Mucosa of descending colon (tissue), 3 donors: ENCODE results near the gene ZNF711. TPM values are rescaled to one million over a fixed set of nuclear protein-coding genes. Genes with fewer than 3 reads are reported as not detected.

ENCODE experiments used
- ATAC-seq: fragments of 200-7000 bp; cut with Tn5 transposase; one replicate; pipeline ENCODE4 v1.9.1; 2020; ENCODE audit warnings: mild to moderate bottlenecking, moderate library complexity
- DNase-seq, 3 donors: peaks; one replicate each; pipeline ENCODE4 v3.0.0-alpha.2; 2020
- H3K36me3 ChIP-seq: fragments of 200-600 bp; one replicate; pipeline ENCODE4 v1.8.0; 2021; ENCODE audit warnings: low read depth, mild to moderate bottlenecking
- H3K4me1 ChIP-seq: fragments of 200-600 bp; one replicate; pipeline ENCODE4 v1.8.0; 2021; ENCODE audit warnings: low read depth, mild to moderate bottlenecking
- H3K4me3 ChIP-seq: fragments of 200-600 bp; one replicate; pipeline ENCODE4 v1.8.0; 2021; ENCODE audit warnings: mild to moderate bottlenecking
- H3K9me3 ChIP-seq: fragments of 200-600 bp; one replicate; pipeline ENCODE4 v1.8.0; 2021; ENCODE audit warnings: mild to moderate bottlenecking
- CTCF ChIP-seq: fragments of 200-600 bp; IDR thresholded peaks from one replicate; pipeline ENCODE4 v1.8.0; 2022; ENCODE audit warnings: antibody characterized with exemption, mild to moderate bottlenecking
- intact Hi-C, 2 donors: fragments of 100-400 bp; cut with DNase I in 1 of 2; cut with micrococcal nuclease in 1 of 2; formaldehyde crosslinking; loops; one replicate each; pipeline versions ENCODE4 v1.11.0 to v1.11.1; 2022; cut with DNase I, micrococcal nuclease
- long read RNA-seq, 2 donors: library from polyadenylated mRNA; unstranded; transcript quantifications; one replicate each; pipeline ENCODE4 v2.0.0, GENCODE V29; 2019 to 2021
- total RNA-seq, 3 donors: library from RNA; stranded (reverse); fragmentation: NEBNext Ultra II Directional in 2 of 3; extraction: Animal tissue kit (Norgen Biotek cat#: 25700) in 2 of 3; gene quantifications; one replicate each; pipeline versions ENCODE4 v1.2.1 to v1.2.4, GENCODE V29; 2021 to 2023
- donor health status: DM: no; HTN: no; CAD: no; lungs with moderate emphysema.
- donor health status: DM: no; HTN: no; CAD: no.
- donor health status: DM: no; HTN: yes; CAD: no.

The ZNF711 gene
- 1 to 10 TPM; 1.2 to 2.1 (median 1.3) TPM for total RNA-seq
- long read RNA-seq, donor 1, partial matches to known transcripts, result 2 of 4 reads
- long read RNA-seq, donor 1, other reads (novel, unspliced or antisense), result 2 of 4 reads
- long read RNA-seq, donor 2, result 0 reads

- peak within 1 kb of the TSS; percentile 14 for H3K4me3 ChIP-seq
- H3K9me3 ChIP-seq, result no peaks in the 10 kb centered on the region
- H3K36me3 ChIP-seq, result no peaks in the 10 kb centered on the region
- no peaks in the 10 kb centered on the region for H3K4me1 ChIP-seq
- ATAC-seq (peak; percentile 85), DNase-seq (peak; percentile 47 to 53 (median 52))
- intact Hi-C loops, result no loop called here
- TF ChIP-seq CTCF, result no peak
Measured at GRCh38 chrX:85243761-85244449, at the start of gene ZNF711, which contains the start of gene SATL1. TSS of gene ZNF711 (plus strand) at chrX:85243991. CDS start at chrX:85247573, 3,582 bp downstream. TSS of gene SATL1 (minus strand) at chrX:85243779. CDS start at chrX:85108968, 134,811 bp downstream.

- DNase-seq, result no peak
- no peak for ATAC-seq
- TF ChIP-seq CTCF, result no peak
- H3K9me3 ChIP-seq, result no peaks in the 10 kb centered on the region
- no peaks in the 10 kb centered on the region for H3K36me3 ChIP-seq
- H3K4me3 ChIP-seq, result no peak overlapping the region
- no peaks in the 10 kb centered on the region for H3K4me1 ChIP-seq
- intact Hi-C loops, result no loop called here
Measured at GRCh38 chrX:85196319-85196718, 47.5 kb upstream of the ZNF711 start.

GRCh38 chrX:85203461-85203970 lies 40.3 kb upstream of the ZNF711 start:
- intact Hi-C loops, result no loop called here
- Histone ChIP-seq H3K4me3 (no peak overlapping the region), H3K36me3 (no peaks in the 10 kb centered on the region), H3K9me3 (no peaks in the 10 kb centered on the region), H3K4me1 (no peaks in the 10 kb centered on the region)
- ATAC-seq, result no peak
- DNase-seq, result no peak
- no peak for TF ChIP-seq CTCF

GRCh38 chrX:85213792-85214530 lies 29.8 kb upstream of the ZNF711 start:
- H3K4me1 ChIP-seq, result no peaks in the 10 kb centered on the region
- H3K9me3 ChIP-seq, result no peaks in the 10 kb centered on the region
- ATAC-seq (no peak), DNase-seq (no peak)
- no peak for TF ChIP-seq CTCF
- H3K36me3 ChIP-seq, result no peaks in the 10 kb centered on the region
- no peak overlapping the region for H3K4me3 ChIP-seq
- intact Hi-C loops, result no loop called here

- intact Hi-C loops, result no loop called here
- no peaks in the 10 kb centered on the region for H3K36me3 ChIP-seq
- no peak for TF ChIP-seq CTCF
- no peaks in the 10 kb centered on the region for H3K9me3 ChIP-seq
- DNase-seq (no peak), ATAC-seq (no peak)
- no peaks in the 10 kb centered on the region for H3K4me1 ChIP-seq
- H3K4me3 ChIP-seq, result no peak overlapping the region
Measured at GRCh38 chrX:85215946-85216345, 27.8 kb upstream of the ZNF711 start.
